NCI-H2227 treated with DMSO at 0.1 percent for 48 hours (cell line): ENCODE results near the gene TEX261.
"Not testable (repeated sequence)": the region's sequence is repeated elsewhere in the genome, so short reads cannot be mapped to it uniquely, and the experiment has no call there.

Experiments
- DNase-seq: peaks from one replicate; lab custom pipeline; 2025; lab: John Stamatoyannopoulos, UW

Gene TEX261

GRCh38 chr2:71000780-71001591 lies 6.3 kb upstream of the TEX261 start:
- DNase-seq, result peak; percentile 40

GRCh38 chr2:70999931-71000330 lies 5.3 kb upstream of the TEX261 start:
- not testable (repeated sequence) for DNase-seq

GRCh38 chr2:70999362-70999761 lies 4.7 kb upstream of the TEX261 start:
- no peak for DNase-seq

GRCh38 chr2:70998885-70999284 lies 4.2 kb upstream of the TEX261 start:
- not testable (repeated sequence) for DNase-seq

- peak; percentile 10 for DNase-seq
These were observed 705 bp upstream of the TEX261 start for GRCh38 chr2:70995426-70995729.

GRCh38 chr2:70994009-70994698 lies 519 bp downstream of the TEX261 start:
- DNase-seq, result no peak

- no peak for DNase-seq
These were observed 1.5 kb downstream of the TEX261 start for GRCh38 chr2:70992945-70993853.

GRCh38 chr2:70991742-70992141 lies 2.9 kb downstream of the TEX261 start:
- no peak for DNase-seq

GRCh38 chr2:70991142-70991541 lies 3.5 kb downstream of the TEX261 start:
- DNase-seq, result no peak

- no peak for DNase-seq
These were observed 4.5 kb downstream of the TEX261 start for GRCh38 chr2:70990216-70990615.

- no peak for DNase-seq
These were observed 5.7 kb downstream of the TEX261 start for GRCh38 chr2:70988726-70989648.

GRCh38 chr2:70988151-70988550 lies 6.5 kb downstream of the TEX261 start:
- no peak for DNase-seq

- DNase-seq, result no peak
These were observed 7.3 kb downstream of the TEX261 start for GRCh38 chr2:70987386-70987785.

- no peak for DNase-seq
These were observed 8.0 kb downstream of the TEX261 start for GRCh38 chr2:70986499-70987189.

GRCh38 chr2:70985956-70986355 lies 8.7 kb downstream of the TEX261 start:
- DNase-seq, result no peak

- DNase-seq, result no peak
These were observed 9.4 kb downstream of the TEX261 start for GRCh38 chr2:70985283-70985688.

- DNase-seq, result no peak
These were observed 9.9 kb downstream of the TEX261 start for GRCh38 chr2:70984576-70985282.

GRCh38 chr2:70984228-70984575 lies 10.5 kb downstream of the TEX261 start:
- DNase-seq, result no peak

GRCh38 chr2:70983506-70984227 lies 11.0 kb downstream of the TEX261 start:
- DNase-seq, result no peak

GRCh38 chr2:70982971-70983370 lies 11.7 kb downstream of the TEX261 start:
- no peak for DNase-seq
